Measurements from ENCODE around the gene SLC46A3. TPM values are rescaled to one million over a fixed set of nuclear protein-coding genes. Genes with fewer than 3 reads are reported as not detected.
A peak's percentile ranks its signal among the peaks of the same experiment; 100 is the strongest.
"Not testable (repeated sequence)": the region's sequence is repeated elsewhere in the genome, so short reads cannot be mapped to it uniquely, and the experiment has no call there.

SLC46A3 gene
- total and polyA plus RNA-seq, 7 donors, result 2.9 to 12.7 (median 5.8) TPM

- intact Hi-C loops (cut with DNase I), result no loop called here
- H3K4me3 ChIP-seq, result no peak overlapping the region
- no peak for TF ChIP-seq CTCF (IDR thresholded peaks at IDR 0.05)
- 88 to 95% (median 94%) methylated on average over 1 of the region's 1 CpG for WGBS, 3 donors
- H3K27me3 ChIP-seq (ENCODE audit: insufficient read depth in 3 of 3, low read length in 2 of 3), result no peaks in the 10 kb centered on the region
- no peak for DNase-seq
- ATAC-seq, result no peak
- no peak overlapping the region for H3K27ac ChIP-seq
- no peaks in the 10 kb centered on the region for H3K4me1 ChIP-seq
- H3K36me3 ChIP-seq (ENCODE audit: insufficient read depth in 1 of 2, low read depth in 1 of 2), result peaks cover 5 to 80% of the 10 kb centered on the region in 2 donors
- no peaks in the 10 kb centered on the region for H3K9me3 ChIP-seq
Measured at GRCh38 chr13:28699246-28699645, 19.5 kb downstream of the SLC46A3 start.

GRCh38 chr13:28697441-28697840 lies 21.3 kb downstream of the SLC46A3 start:
- H3K27me3 ChIP-seq (ENCODE audit: insufficient read depth in 3 of 3, low read length in 2 of 3), result no peaks in the 10 kb centered on the region
- H3K27ac ChIP-seq, result no peak overlapping the region
- ATAC-seq (no peak), DNase-seq (no peak)
- no peaks in the 10 kb centered on the region for H3K4me1 ChIP-seq
- peaks cover 5 to 62% of the 10 kb centered on the region in 2 donors for H3K36me3 ChIP-seq (ENCODE audit: insufficient read depth in 1 of 2, low read depth in 1 of 2)
- TF ChIP-seq CTCF (IDR thresholded peaks at IDR 0.05), result no peak
- H3K4me3 ChIP-seq, result no peak overlapping the region
- WGBS, 3 donors, result 97 to 100% (median 97%) methylated on average over 1 of the region's 1 CpG
- H3K9me3 ChIP-seq, result no peaks in the 10 kb centered on the region
- intact Hi-C loops (cut with DNase I), result no loop called here

GRCh38 chr13:28693605-28694491 lies 24.9 kb downstream of the SLC46A3 start:
- intact Hi-C loops (cut with DNase I); H3K4me3 ChIP-seq; ATAC-seq; DNase-seq; H3K27ac ChIP-seq; H3K9me3 ChIP-seq; H3K4me1 ChIP-seq; H3K27me3 ChIP-seq (ENCODE audit: insufficient read depth in 3 of 3, low read length in 2 of 3): not testable (repeated sequence)
- peaks cover 0 to 26% of the 10 kb centered on the region in 2 donors for H3K36me3 ChIP-seq (ENCODE audit: insufficient read depth in 1 of 2, low read depth in 1 of 2)
- 45 to 59% (median 50%) methylated on average over 11 of the region's 11 CpGs for WGBS, 3 donors

GRCh38 chr13:28685892-28686291 lies 32.9 kb downstream of the SLC46A3 start:
- peaks cover 0 to under 1% of the 10 kb centered on the region in 2 donors for H3K36me3 ChIP-seq (ENCODE audit: insufficient read depth in 1 of 2, low read depth in 1 of 2)
- H3K27me3 ChIP-seq (ENCODE audit: insufficient read depth in 3 of 3, low read length in 2 of 3), result no peaks in the 10 kb centered on the region
- DNase-seq, result no peak
- H3K9me3 ChIP-seq, result peaks cover 4% of the 10 kb centered on the region
- intact Hi-C loops (cut with DNase I), result no loop called here
- 67 to 75% (median 71%) methylated on average over 3 of the region's 3 CpGs for WGBS, 3 donors
- no peaks in the 10 kb centered on the region for H3K4me1 ChIP-seq
- no peak overlapping the region for H3K27ac ChIP-seq
- no peak for TF ChIP-seq CTCF (IDR thresholded peaks at IDR 0.05)
- H3K4me3 ChIP-seq, result no peak overlapping the region
- ATAC-seq, result no peak

- Histone ChIP-seq H3K9me3 (peaks cover 4% of the 10 kb centered on the region), H3K4me3 (no peak overlapping the region), H3K27me3 (ENCODE audit: insufficient read depth in 3 of 3, low read length in 2 of 3) (no peaks in the 10 kb centered on the region), H3K4me1 (no peaks in the 10 kb centered on the region), H3K27ac (no peak overlapping the region), H3K36me3 (ENCODE audit: insufficient read depth in 1 of 2, low read depth in 1 of 2) (peaks cover 0 to 8% of the 10 kb centered on the region in 2 donors)
- ATAC-seq, result peak in 1 of 4 donors; percentile 27
- intact Hi-C loops (cut with DNase I), result no loop called here
- no peak for TF ChIP-seq CTCF (IDR thresholded peaks at IDR 0.05)
- DNase-seq, result no peak
- 70 to 87% (median 84%) methylated on average over 12 of the region's 12 CpGs for WGBS, 3 donors
Measured at GRCh38 chr13:28685114-28685513, 33.7 kb downstream of the SLC46A3 start.

All from psoas muscle (tissue), 8 donors.